NCI-H2029 (cell line): ENCODE results near the gene PRSS53.
"Not testable (repeated sequence)": the region's sequence is repeated elsewhere in the genome, so short reads cannot be mapped to it uniquely, and the experiment has no call there.

Experiments
- DNase-seq: peaks from one replicate; lab custom pipeline; 2025; lab: John Stamatoyannopoulos, UW

Gene PRSS53

GRCh38 chr16:31088459-31089183 lies at the start of gene PRSS53:
Gene PRSS53, minus strand, starts transcription at chr16:31088943. Its CDS starts 134 bp downstream, at chr16:31088809.
- DNase-seq = peak; percentile 28

GRCh38 chr16:31136822-31137499 lies 48.2 kb upstream of the PRSS53 start:
- not testable (repeated sequence) for DNase-seq

- no peak for DNase-seq
These were observed 47.5 kb upstream of the PRSS53 start for GRCh38 chr16:31136287-31136662.

GRCh38 chr16:31135535-31136286 lies 47.0 kb upstream of the PRSS53 start, which contains the start of gene PRSS8:
Gene PRSS8, minus strand, starts transcription at chr16:31135727. Its CDS starts 229 bp downstream, at chr16:31135498.
- DNase-seq = peak; percentile 41

- DNase-seq = peak; percentile 57
These were observed 46.1 kb upstream of the PRSS53 start for GRCh38 chr16:31134625-31135534.

GRCh38 chr16:31134091-31134571 lies 45.4 kb upstream of the PRSS53 start:
- DNase-seq = peak; percentile 28

GRCh38 chr16:31133046-31133501 lies 44.3 kb upstream of the PRSS53 start:
- DNase-seq = no peak

GRCh38 chr16:31132303-31132979 lies 43.7 kb upstream of the PRSS53 start:
- DNase-seq = no peak

GRCh38 chr16:31131841-31132271 lies 43.1 kb upstream of the PRSS53 start:
- DNase-seq = no peak

GRCh38 chr16:31131416-31131815 lies 42.7 kb upstream of the PRSS53 start:
- no peak for DNase-seq

GRCh38 chr16:31130899-31131298 lies 42.2 kb upstream of the PRSS53 start:
- peak; percentile 78 for DNase-seq

GRCh38 chr16:31130336-31130891 lies 41.7 kb upstream of the PRSS53 start:
- DNase-seq = no peak

GRCh38 chr16:31129568-31130335 lies 41.0 kb upstream of the PRSS53 start:
- DNase-seq = no peak

- peak; percentile 41 for DNase-seq
These were observed 40.2 kb upstream of the PRSS53 start for GRCh38 chr16:31128711-31129567.

GRCh38 chr16:31127182-31127581 lies 38.4 kb upstream of the PRSS53 start:
- peak; percentile 29 for DNase-seq

- no peak for DNase-seq
These were observed 37.1 kb upstream of the PRSS53 start for GRCh38 chr16:31125844-31126243.

GRCh38 chr16:31120129-31120528 lies 31.4 kb upstream of the PRSS53 start:
- no peak for DNase-seq
